K562 (cell line): ENCODE results near the gene STAB1. TPM values are rescaled to one million over a fixed set of nuclear protein-coding genes. Genes with fewer than 3 reads are reported as not detected.

Experiments
- ATAC-seq: fragments of 200-7000 bp; cut with Tn5 transposase; 3 replicates; pipeline ENCODE4 v1.9.1; 2020; ENCODE audit warnings: moderate library complexity
- BruUV-seq: library from RNA; stranded (reverse); fragments of 400-500 nt; replicated peaks from 2 replicates; lab custom pipeline; 2021; lab: Mats Ljungman, UMichigan
- CTCF ChIA-PET: fragments of 300-600 bp; formaldehyde crosslinking; extraction: SDS; loops from one replicate; lab custom pipeline; 2021; ENCODE audit warnings: low intra/inter-chr PET ratio; lab: Yijun Ruan, JAX
- POLR2A ChIA-PET: fragments of 300-600, 350-650 bp; sonication (Branson Sonifier 250); formaldehyde crosslinking; extraction: SDS; loops from one replicate; lab custom pipeline; 2021; ENCODE audit warnings: antibody characterized with exemption, inconsistent platforms; lab: Yijun Ruan, JAX
- DNase-seq, 4 experiments: peaks; one replicate each; pipeline versions ENCODE4 v3.0.0 to v3.0.0-alpha.2; 2011 to 2018; ENCODE audit warnings: low spot score in 3 of 4, mixed read lengths in 3 of 4; ENCODE audit errors: extremely low read depth in 1 of 4
- FAIRE-seq: peaks from 2 replicates; lab custom pipeline; 2011; peaks lifted over from hg19 to GRCh38; lab: Jason Lieb, UNC
- H2AFZ ChIP-seq: 2 replicates; pipeline ENCODE4 v1.6.0; 2011; ENCODE audit warnings: low read depth, low read length, control low read depth, inconsistent platforms
- H3K27ac ChIP-seq: fragments of 200-600 bp; 3 replicates; pipeline ENCODE4 v1.8.0; 2011; ENCODE audit warnings: low read depth, mild to moderate bottlenecking, control low read depth, inconsistent platforms, low read length, moderate library complexity, mixed read lengths; ENCODE audit errors: extremely low read depth
- H3K27me3 ChIP-seq, 2 experiments: fragments of 300-600 bp in 1 of 2; 2 replicates in 1 of 2; 3 replicates in 1 of 2; pipeline versions ENCODE4 v1.6.0 to v1.8.0; 2011; ENCODE audit warnings: inconsistent platforms in 2 of 2, low read length in 2 of 2, mild to moderate bottlenecking in 1 of 2, mixed read lengths in 1 of 2, moderate library complexity in 1 of 2; ENCODE audit not compliant: control insufficient read depth in 2 of 2, insufficient read depth in 2 of 2
- H3K36me3 ChIP-seq: fragments of 300-600 bp; 3 replicates; pipeline ENCODE4 v1.8.0; 2011; ENCODE audit warnings: mild to moderate bottlenecking, low read length, inconsistent platforms; ENCODE audit not compliant: control insufficient read depth, insufficient read depth
- H3K4me1 ChIP-seq, 2 experiments: fragments of 200-600 bp in 1 of 2; replicated peaks in 1 of 2; 2 replicates in 1 of 2; 3 replicates in 1 of 2; pipeline versions ENCODE4 v1.5.1 to v1.8.0; 2011; ENCODE audit warnings: inconsistent platforms in 2 of 2, low read length in 2 of 2, mild to moderate bottlenecking in 1 of 2, mixed read lengths in 1 of 2, moderate library complexity in 1 of 2; ENCODE audit not compliant: control insufficient read depth in 2 of 2, insufficient read depth in 2 of 2
- H3K4me2 ChIP-seq: 2 replicates; pipeline ENCODE4 v1.6.1; 2011; ENCODE audit warnings: low read length, control low read depth, inconsistent platforms, mixed read lengths; ENCODE audit not compliant: insufficient read depth
- H3K4me3 ChIP-seq: fragments of 200-600 bp; sonication (generic), shearing (Covaris generic); 2 replicates; pipeline ENCODE4 v1.5.1; 2016; ENCODE audit warnings: control low read depth, inconsistent platforms
- H3K79me2 ChIP-seq: fragments of 200-600 bp; 3 replicates; pipeline ENCODE4 v1.8.0; 2011; ENCODE audit warnings: low read length, inconsistent platforms; ENCODE audit not compliant: control insufficient read depth, insufficient read depth
- H3K9ac ChIP-seq, 2 experiments: 2 replicates each; pipeline versions ENCODE4 v1.6.0 to v1.6.1; 2011; ENCODE audit warnings: low read depth in 2 of 2, low read length in 2 of 2, control low read depth in 1 of 2, inconsistent platforms in 1 of 2, mild to moderate bottlenecking in 1 of 2, mixed read lengths in 1 of 2; ENCODE audit not compliant: insufficient read depth in 1 of 2
- H3K9me1 ChIP-seq: one replicate; pipeline ENCODE4 v1.6.0; 2011; ENCODE audit warnings: inconsistent platforms, mild to moderate bottlenecking, low read length, moderate library complexity; ENCODE audit not compliant: control insufficient read depth, insufficient read depth
- H3K9me3 ChIP-seq: replicated peaks from 2 replicates; pipeline ENCODE4 v1.5.1; 2011; ENCODE audit warnings: low read depth, low read length, inconsistent platforms; ENCODE audit not compliant: control insufficient read depth, insufficient read depth
- H4K20me1 ChIP-seq: replicated peaks from 2 replicates; pipeline ENCODE4 v1.6.1; 2011; ENCODE audit warnings: low read length, inconsistent platforms, mixed read lengths; ENCODE audit not compliant: control insufficient read depth, insufficient read depth
- NFIC ChIP-seq: fragments of 450-650 bp; IDR thresholded peaks from 2 replicates; pipeline ENCODE4 v1.6.1; 2017; ENCODE audit warnings: mild to moderate bottlenecking, inconsistent platforms
- ZNF589 ChIP-seq: fragments of 200-800 bp; sonication (Bioruptor generic); IDR thresholded peaks from 2 replicates; pipeline ENCODE4 v1.6.1; 2016; ENCODE audit warnings: low read depth, missing genetic modification characterization, missing compliant biosample characterization
- ZNF77 ChIP-seq: fragments of 250-450 bp; sonication (Bioruptor Pico); IDR thresholded peaks from 2 replicates; pipeline ENCODE4 v1.5.0; 2020
- WGBS: fragments of 100-300 bp; shearing (Covaris generic); methylation state at CpG from one replicate; pipeline ENCODE4 v1.1.6; 2016; ENCODE audit warnings: low coverage, mixed read lengths; ENCODE audit not compliant: insufficient coverage; ENCODE audit errors: missing lambda C conversion rate; 5-methylcytosine and 5-hydroxymethylcytosine counted together
- in situ Hi-C: fragments of 300-500 bp; cut with MboI; formaldehyde crosslinking; loops from 4 replicates; pipeline ENCODE4 v1.15.0; 2018; ENCODE audit warnings: inconsistent platforms, mixed read lengths
- intact Hi-C: fragments of 100-400 bp; cut with micrococcal nuclease; formaldehyde crosslinking; loops from 2 replicates; pipeline ENCODE4 v1.14.2; 2022
- polyA plus RNA-seq, 8 experiments: library from polyadenylated mRNA; depleted of rRNA in 4 of 8; stranded (reverse) in 5 of 8; unstranded in 3 of 8; fragments of >200 nt; fragmentation: Nextera tagmentation in 2 of 8; fragmentation: Illumina TruSeq in 1 of 8; extraction: Ambion mirVana in 2 of 8; extraction: Trizol in 1 of 8; gene quantifications; 2 replicates each; pipeline versions ENCODE4 v1.2.1 to v1.2.3, GENCODE V29; 2011 to 2014; ENCODE audit warnings: inconsistent platforms in 1 of 8, missing spikeins in 1 of 8
- total RNA-seq, 7 experiments: library from RNA; depleted of rRNA in 6 of 7; stranded (reverse); fragments of >200 nt in 6 of 7; fragmentation: Illumina TruSeq in 2 of 7; extraction: Trizol in 2 of 7; gene quantifications; 2 replicates each; pipeline versions ENCODE4 v1.2.1 to v1.2.3, GENCODE V29; 2011 to 2021; ENCODE audit warnings: low replicate concordance in 1 of 7
- TF ChIP-seq, protein P1 (sequence below): fragments of 250-450 bp; sonication (Bioruptor Pico); IDR thresholded peaks from 2 replicates; pipeline ENCODE4 v1.4.0; 2020

The STAB1 gene
- total and polyA plus RNA-seq, 9 of the 15 experiments (the other 6 are each of a cell fraction or from before 2014, with no cell fraction given) = 0.20 to 3.9 (median 1.2) TPM

GRCh38 chr3:52454250-52454937 lies 40.7 kb upstream of the STAB1 start:
- no TSS peak for BruUV-seq
- in situ Hi-C loops = no loop called here
- peak overlapping the region; percentile 84; the same call in 1 of the 2 replicates for H2AFZ ChIP-seq
- peaks cover 25% of the 10 kb centered on the region; the same call in 2 of the 3 replicates for H3K36me3 ChIP-seq
- H3K27me3 ChIP-seq = no peaks in the 10 kb centered on the region
- peak in 1 of 4 experiments; percentile 6 for DNase-seq
- peaks cover 28% of the 10 kb centered on the region for H3K79me2 ChIP-seq
- POLR2A ChIA-PET = interaction anchor here (1.2 kb wide), 1 partner anchor 234 kb away, joined by 4 read pairs; no protein-coding TSS in a partner anchor
- FAIRE-seq = peak; percentile 67
- H3K9ac ChIP-seq = peak overlapping the region; percentile 68 to 93; a peak in 2 of 4 replicates
- H3K4me3 ChIP-seq = peak overlapping the region; percentile 92; the same call in 1 of the 2 replicates
- ATAC-seq = no peak
- H3K9me3 ChIP-seq = no peaks in the 10 kb centered on the region
- peaks cover 19 to 51% of the 10 kb centered on the region in 2 experiments; a peak in 4 of 5 replicates for H3K4me1 ChIP-seq
- H3K4me2 ChIP-seq = peak overlapping the region; percentile 83
- intact Hi-C loops = loop anchor here (10.0 kb wide), 1 partner anchor 230 kb away; the partner anchor contains the start of genes GNL3 and PBRM1
- no peaks in the 10 kb centered on the region for H4K20me1 ChIP-seq
- CTCF ChIA-PET = no interaction called here
- TF ChIP-seq ZNF589 (CRISPR knock-in tag) (0 out of 2 replicates have a peak, but pooled peaks have one; percentile 39), NFIC (peak; percentile 59), ZNF77 (CRISPR knock-in tag) (no peak)
- TF ChIP-seq, protein P1, sequence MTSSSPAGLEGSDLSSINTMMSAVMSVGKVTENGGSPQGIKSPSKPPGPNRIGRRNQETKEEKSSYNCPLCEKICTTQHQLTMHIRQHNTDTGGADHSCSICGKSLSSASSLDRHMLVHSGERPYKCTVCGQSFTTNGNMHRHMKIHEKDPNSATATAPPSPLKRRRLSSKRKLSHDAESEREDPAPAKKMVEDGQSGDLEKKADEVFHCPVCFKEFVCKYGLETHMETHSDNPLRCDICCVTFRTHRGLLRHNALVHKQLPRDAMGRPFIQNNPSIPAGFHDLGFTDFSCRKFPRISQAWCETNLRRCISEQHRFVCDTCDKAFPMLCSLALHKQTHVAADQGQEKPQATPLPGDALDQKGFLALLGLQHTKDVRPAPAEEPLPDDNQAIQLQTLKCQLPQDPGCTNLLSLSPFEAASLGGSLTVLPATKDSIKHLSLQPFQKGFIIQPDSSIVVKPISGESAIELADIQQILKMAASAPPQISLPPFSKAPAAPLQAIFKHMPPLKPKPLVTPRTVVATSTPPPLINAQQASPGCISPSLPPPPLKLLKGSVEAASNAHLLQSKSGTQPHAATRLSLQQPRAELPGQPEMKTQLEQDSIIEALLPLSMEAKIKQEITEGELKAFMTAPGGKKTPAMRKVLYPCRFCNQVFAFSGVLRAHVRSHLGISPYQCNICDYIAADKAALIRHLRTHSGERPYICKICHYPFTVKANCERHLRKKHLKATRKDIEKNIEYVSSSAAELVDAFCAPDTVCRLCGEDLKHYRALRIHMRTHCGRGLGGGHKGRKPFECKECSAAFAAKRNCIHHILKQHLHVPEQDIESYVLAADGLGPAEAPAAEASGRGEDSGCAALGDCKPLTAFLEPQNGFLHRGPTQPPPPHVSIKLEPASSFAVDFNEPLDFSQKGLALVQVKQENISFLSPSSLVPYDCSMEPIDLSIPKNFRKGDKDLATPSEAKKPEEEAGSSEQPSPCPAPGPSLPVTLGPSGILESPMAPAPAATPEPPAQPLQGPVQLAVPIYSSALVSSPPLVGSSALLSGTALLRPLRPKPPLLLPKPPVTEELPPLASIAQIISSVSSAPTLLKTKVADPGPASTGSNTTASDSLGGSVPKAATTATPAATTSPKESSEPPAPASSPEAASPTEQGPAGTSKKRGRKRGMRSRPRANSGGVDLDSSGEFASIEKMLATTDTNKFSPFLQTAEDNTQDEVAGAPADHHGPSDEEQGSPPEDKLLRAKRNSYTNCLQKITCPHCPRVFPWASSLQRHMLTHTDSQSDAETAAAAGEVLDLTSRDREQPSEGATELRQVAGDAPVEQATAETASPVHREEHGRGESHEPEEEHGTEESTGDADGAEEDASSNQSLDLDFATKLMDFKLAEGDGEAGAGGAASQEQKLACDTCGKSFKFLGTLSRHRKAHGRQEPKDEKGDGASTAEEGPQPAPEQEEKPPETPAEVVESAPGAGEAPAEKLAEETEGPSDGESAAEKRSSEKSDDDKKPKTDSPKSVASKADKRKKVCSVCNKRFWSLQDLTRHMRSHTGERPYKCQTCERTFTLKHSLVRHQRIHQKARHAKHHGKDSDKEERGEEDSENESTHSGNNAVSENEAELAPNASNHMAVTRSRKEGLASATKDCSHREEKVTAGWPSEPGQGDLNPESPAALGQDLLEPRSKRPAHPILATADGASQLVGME (CRISPR knock-in tag) = no peak
- WGBS = 52% methylated on average over 8 of the region's 8 CpGs
- no peaks in the 10 kb centered on the region for H3K9me1 ChIP-seq
- H3K27ac ChIP-seq = peak overlapping the region; percentile 73; the same call in 1 of the 3 replicates
